H1 (cell line): ENCODE measurements around the gene ACTR5. TPM values are rescaled to one million over a fixed set of nuclear protein-coding genes. Genes with fewer than 3 reads are reported as not detected.

Source experiments
- CBX8 ChIP-seq: fragments of 300-800, 300-1000 bp; sonication (generic); IDR thresholded peaks from 2 replicates; pipeline ENCODE4 v1.7.1; 2016; ENCODE audit warnings: low read depth, low read length, borderline replicate concordance
- CHD1 ChIP-seq: IDR thresholded peaks from 2 replicates; pipeline ENCODE4 v1.6.1; 2012; ENCODE audit warnings: low read depth, low read length, improper control_type of control experiment
- GABPA ChIP-seq: IDR thresholded peaks from 2 replicates; pipeline ENCODE4 v1.6.1; 2011; ENCODE audit warnings: mild to moderate bottlenecking, low read length, moderate library complexity, borderline replicate concordance; ENCODE audit not compliant: insufficient read depth
- KDM1A ChIP-seq: fragments of 200-600, 300-600 bp; sonication (generic); IDR thresholded peaks from 2 replicates; pipeline ENCODE4 v1.7.1; 2016; ENCODE audit warnings: mild to moderate bottlenecking, low read length, borderline replicate concordance
- RBBP5 ChIP-seq: IDR thresholded peaks from 2 replicates; pipeline ENCODE4 v1.7.1; 2012; ENCODE audit warnings: low read depth, mild to moderate bottlenecking, inconsistent platforms, low read length, moderate library complexity, borderline replicate concordance
- RNF2 ChIP-seq: fragments of 200-900, 300-1000 bp; sonication (generic); IDR thresholded peaks from 2 replicates; pipeline ENCODE4 v1.7.1; 2016; ENCODE audit warnings: borderline replicate concordance, low read depth, mild to moderate bottlenecking, antibody characterized with exemption, low read length; ENCODE audit not compliant: poor library complexity, severe bottlenecking; ENCODE audit errors: missing control alignments
- SAP30 ChIP-seq: fragments of 300-600 bp; sonication (generic); IDR thresholded peaks from 2 replicates; pipeline ENCODE4 v1.7.1; 2012; ENCODE audit warnings: low read length, moderate library complexity, mild to moderate bottlenecking, inconsistent platforms; ENCODE audit not compliant: insufficient read depth, insufficient replicate concordance
- TAF7 ChIP-seq: optimal IDR thresholded peaks from 2 replicates; pipeline ENCODE3; 2011; ENCODE audit warnings: low read depth, mild to moderate bottlenecking, inconsistent platforms, low read length, moderate library complexity, borderline replicate concordance
- polyA plus RNA-seq, 7 experiments: library from polyadenylated mRNA; depleted of rRNA in 3 of 7; stranded (reverse) in 5 of 7; unstranded in 2 of 7; fragments of >200 nt in 5 of 7; fragments of 200-250 nt in 2 of 7; gene quantifications; 1 replicate in 5 of 7; 2 replicates in 1 of 7; 4 replicates in 1 of 7; pipeline versions ENCODE4 v1.2.1 to v1.2.3, GENCODE V29; 2011 to 2013; ENCODE audit warnings: missing spikeins in 2 of 7, mixed read lengths in 2 of 7
- total RNA-seq: library from RNA; stranded (reverse); fragmentation: NEBNext Ultra II Directional; extraction: Animal tissue kit (Norgen Biotek cat#: 25700); gene quantifications from 2 replicates; pipeline ENCODE4 v1.2.1, GENCODE V29; 2021

Gene ACTR5
- total and polyA plus RNA-seq, 2 of the 8 experiments (the other 6 are each of a cell fraction or from before 2014, with no cell fraction given): 10.4 to 14.4 TPM

GRCh38 chr20:38747495-38748096 is 664 bp upstream of the ACTR5 start (continued):
- TF ChIP-seq CBX8 (no peak), CHD1 (no peak), GABPA (no peak), SAP30 (no peak), TAF7 (no peak), RNF2 (no peak), RBBP5 (no peak), KDM1A (no peak)
